HG03469 (cell line): ENCODE data around the gene HSFX3.
A peak's percentile ranks its signal among the peaks of the same experiment; 100 is the strongest.
"Not testable (repeated sequence)": the region's sequence is repeated elsewhere in the genome, so short reads cannot be mapped to it uniquely, and the experiment has no call there.

ENCODE experiments used
- ATAC-seq: cut with Tn5 transposase; IDR thresholded peaks from one replicate; pipeline ENCODE4 v1.9.1; 2021; ENCODE audit warnings: mild to moderate bottlenecking, moderate library complexity, moderate number of reproducible peaks; ENCODE audit not compliant: unreplicated experiment

The HSFX3 gene, protein sequence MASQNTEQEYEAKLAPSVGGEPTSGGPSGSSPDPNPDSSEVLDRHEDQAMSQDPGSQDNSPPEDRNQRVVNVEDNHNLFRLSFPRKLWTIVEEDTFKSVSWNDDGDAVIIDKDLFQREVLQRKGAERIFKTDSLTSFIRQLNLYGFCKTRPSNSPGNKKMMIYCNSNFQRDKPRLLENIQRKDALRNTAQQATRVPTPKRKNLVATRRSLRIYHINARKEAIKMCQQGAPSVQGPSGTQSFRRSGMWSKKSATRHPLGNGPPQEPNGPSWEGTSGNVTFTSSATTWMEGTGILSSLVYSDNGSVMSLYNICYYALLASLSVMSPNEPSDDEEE

DNA sequence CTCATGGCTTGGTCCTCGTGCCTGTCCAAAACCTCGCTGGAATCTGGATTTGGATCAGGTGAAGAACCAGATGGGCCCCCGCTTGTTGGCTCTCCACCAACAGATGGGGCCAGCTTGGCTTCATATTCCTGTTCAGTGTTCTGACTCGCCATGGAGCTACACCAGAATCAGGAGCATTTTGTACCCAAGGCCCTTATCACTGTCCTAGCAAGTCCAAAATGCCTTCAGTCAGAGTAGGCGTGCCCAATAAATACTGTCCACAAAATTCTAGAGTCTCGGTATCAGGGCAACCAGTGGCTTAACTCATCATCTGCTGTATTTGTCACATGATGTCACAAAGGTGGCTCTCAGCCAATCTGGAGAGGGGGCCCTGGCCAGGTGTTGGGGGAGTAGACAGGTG is at the start of gene HSFX3:
TSS of gene HSFX3 (minus strand) at position 224 of the 400 bp plus-strand sequence. CDS start at position 152, 72 bp downstream.
- ATAC-seq: not testable (repeated sequence)

DNA sequence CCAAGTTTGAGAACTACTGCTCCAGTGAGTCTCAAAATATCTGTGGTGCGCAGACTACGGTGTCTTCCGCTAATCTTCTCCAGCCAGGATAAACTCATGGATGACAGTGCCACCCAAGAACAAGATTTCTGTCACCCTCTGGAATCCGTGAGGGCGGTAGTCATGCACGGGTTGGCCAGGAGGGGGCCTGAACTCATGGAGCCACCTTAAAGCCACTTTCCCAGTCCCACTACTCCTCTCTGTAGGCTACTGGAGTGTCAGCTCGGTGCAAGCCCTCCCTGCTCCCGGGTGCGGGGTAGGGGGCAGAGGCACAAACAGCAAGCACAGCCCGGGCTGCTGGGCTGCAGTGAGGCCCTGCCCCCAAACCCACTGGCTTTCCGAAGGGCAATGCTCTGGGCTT is 48.9 kb upstream of the HSFX3 start:
- not testable (repeated sequence) for ATAC-seq

DNA sequence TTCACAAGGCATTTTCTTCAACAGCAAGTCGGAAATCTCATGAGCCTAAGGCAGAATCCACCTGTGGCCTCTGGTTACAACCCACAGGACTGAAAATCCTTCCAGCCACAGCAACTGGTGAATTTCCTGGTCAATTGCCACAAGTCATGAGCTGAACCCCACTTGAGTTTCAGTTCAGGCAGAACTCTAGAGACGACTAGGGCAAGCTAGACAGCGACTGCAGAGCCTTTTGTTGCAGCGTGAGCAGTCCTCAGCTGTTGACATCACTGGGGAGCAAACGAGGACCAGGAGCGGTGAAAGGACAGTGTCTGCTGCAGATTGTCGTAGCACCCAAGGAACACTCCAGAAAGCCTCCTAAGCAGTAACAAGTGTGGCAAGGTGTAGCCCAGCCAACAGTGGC is 46.2 kb upstream of the HSFX3 start:
- ATAC-seq: not testable (repeated sequence)

DNA sequence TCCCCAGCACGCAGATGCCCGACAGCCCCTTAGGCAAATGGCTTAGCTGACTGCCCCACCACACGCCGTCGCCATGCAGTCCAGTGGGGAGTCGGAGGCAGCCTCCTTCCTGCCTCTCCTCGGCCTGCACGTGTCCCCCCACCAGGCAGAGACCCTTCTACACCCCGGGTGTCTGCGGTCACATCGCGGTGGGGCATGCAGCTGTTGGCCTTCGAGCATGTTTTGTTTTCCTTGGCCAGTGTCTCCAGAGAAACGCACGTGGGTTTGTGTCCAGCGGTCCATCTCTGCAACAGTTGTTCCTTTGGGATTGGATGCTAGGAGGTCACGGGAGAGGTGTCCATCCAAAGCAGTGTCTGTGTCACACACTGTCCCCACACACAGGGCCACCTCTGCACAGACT is 45.5 kb upstream of the HSFX3 start, which contains the start of gene HSFX2:
TSS of gene HSFX2 (minus strand) at position 101 of the 400 bp plus-strand sequence. CDS start 614 bp downstream, outside the sequence.
- not testable (repeated sequence) for ATAC-seq

DNA sequence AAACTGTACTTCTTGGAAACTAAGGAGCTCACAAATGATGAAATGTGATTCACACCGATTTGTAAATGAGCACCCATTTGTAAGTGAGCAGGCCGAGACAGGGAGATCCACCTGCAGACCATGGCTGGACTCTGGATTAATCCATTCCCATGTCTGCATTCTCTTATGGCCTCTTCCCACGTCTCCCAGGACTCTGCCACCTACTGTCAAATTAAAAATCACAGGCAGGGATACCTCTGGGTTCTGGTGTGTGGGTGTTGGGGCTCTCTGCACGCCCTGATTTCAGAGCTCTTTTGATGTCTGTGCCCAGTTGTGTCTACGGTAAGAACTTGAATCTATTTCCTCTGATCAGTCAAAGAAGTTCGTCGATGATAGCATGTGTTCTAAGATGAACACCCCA is 41.3 kb upstream of the HSFX3 start:
- not testable (repeated sequence) for ATAC-seq

DNA sequence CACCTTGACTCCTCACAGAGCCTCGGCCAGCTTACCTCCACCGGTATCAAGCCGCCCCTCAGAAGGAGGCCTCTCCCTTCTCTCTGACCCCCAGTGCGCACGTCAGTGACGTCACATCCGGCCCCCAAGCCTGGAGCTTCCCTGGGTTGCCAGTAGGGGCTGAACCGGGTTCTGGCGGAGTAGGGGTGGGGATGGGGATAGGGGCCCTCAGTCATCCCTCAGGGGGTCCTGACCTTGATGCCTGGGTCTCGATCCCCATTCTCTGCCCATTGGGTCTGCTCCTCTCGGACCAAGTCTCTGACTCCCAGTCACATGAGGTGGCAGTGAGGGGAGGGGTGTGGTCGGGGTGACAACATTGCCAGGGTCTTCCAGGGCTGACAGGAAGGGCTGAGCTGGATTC is 37.6 kb upstream of the HSFX3 start, which contains the start of gene MAGEA9B:
TSS of gene MAGEA9B (minus strand) at position 101 of the 400 bp plus-strand sequence. CDS start 4,280 bp downstream, outside the sequence.
- ATAC-seq: not testable (repeated sequence)

DNA sequence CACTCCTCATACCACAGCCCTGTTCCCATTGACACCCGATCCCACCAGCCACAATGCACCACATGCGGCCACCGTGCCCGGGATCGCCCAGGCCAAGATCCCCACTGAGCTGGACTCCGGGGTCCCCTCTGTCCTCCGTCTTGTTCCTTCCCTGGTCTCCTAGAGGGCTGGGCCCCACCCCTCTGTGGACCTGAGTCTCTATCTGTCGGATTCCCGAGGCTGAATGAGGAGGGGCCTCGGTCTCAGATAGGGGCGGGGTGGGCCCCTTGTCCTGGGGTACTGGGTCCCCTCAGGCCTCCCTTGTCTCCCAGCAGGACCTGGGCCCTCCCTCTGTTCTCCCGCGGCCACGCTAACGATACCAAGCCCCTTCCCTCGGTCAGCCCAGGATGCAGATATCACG is 35.9 kb upstream of the HSFX3 start:
- ATAC-seq: not testable (repeated sequence)

DNA sequence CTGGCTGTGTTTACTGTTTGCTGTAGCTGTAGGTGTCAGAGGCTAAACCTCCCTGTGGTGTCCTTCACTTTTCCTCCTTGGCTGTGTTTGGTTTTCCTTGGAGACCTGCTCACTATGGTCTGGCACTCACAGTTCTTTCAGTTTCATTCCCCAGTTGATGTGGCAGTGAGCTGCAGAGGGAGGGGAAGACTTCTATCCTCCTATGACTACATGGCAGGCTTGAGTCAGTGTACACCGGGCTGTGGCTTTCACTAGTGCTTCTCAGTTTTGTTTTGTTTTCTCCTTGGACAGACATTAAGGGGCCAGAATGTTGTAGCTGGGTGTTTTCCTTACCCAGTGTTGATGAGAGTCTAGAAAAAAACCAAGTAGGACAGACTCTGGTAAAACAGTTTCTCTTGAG is 23.7 kb upstream of the HSFX3 start:
- peak; percentile 100 for ATAC-seq

DNA sequence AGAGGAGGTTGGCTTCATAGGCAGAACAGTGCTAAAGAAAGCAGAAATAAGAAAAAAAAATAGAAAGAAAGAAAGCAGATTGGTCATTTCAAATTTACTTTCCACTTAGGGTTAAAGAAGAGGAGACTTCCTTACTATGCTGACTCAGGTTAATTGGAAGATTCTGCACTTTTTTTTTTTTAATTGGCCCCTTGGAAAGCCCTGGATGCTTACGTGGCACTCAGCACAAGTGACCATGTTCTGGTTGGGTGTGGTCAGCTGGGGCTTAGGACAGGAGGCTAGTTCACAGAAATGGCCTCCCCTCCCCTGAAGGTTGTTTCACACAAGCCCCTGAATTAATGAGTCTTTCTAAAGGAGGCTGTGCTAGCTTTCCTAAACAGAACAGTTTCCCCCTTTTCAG is 23.0 kb upstream of the HSFX3 start:
- no peak for ATAC-seq

DNA sequence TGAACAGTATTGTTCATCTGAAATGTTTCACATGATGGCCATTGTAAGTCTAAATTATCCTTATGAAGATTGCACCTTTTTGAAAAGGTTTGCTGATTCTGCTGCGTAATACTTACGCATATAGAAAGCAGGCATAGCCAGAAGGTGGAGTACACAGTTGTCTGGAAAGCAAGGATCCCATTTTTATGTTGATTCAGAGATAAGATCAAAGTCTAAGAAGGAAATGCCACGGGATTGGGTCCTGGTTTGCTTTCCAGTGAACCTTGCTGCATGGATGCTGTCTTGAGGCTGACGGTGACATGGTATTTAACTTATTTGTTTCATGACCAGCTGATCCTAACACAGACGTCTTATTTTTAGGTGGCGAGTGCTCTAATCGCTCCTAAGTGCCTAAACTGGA is 22.0 kb upstream of the HSFX3 start:
- ATAC-seq: no peak

DNA sequence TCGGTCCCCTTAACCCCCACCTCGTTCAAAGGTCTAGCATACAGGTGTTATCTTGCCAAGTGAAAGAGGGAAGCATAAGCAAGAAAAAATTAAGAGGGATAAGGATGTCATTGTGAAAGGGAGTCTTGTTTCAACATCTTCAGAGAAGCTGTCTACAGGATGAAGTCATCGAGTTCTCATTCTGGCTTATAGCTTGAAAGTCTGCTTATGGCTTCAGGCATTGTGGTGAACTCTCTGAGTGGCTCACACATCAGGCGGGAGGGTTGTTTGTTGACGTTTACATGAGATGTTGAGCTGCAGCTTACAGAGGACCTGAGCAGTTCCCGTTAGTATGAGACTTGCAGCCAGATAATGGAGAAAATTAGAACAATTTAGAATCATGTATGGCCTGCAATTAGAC is 20.9 kb upstream of the HSFX3 start:
- ATAC-seq: no peak

DNA sequence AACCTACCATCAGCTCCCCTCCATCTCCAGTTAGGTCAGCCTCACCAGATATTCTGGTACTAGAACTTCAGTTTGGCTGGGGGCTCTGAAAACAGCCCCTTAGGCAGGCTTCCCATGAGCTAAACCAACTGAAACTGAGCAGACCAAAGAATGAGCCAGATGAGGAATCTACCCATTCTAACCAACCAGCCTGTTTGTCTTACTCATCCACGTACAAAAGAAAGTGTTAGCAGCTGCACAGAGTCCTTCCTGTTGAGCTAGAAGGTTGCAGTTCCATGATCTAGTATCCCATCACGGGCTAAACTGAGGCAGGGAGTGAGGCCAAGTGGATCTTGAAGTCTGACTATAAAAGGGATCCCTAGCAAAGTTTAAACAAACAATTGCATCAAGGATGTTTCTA is 20.0 kb upstream of the HSFX3 start:
- no peak for ATAC-seq

DNA sequence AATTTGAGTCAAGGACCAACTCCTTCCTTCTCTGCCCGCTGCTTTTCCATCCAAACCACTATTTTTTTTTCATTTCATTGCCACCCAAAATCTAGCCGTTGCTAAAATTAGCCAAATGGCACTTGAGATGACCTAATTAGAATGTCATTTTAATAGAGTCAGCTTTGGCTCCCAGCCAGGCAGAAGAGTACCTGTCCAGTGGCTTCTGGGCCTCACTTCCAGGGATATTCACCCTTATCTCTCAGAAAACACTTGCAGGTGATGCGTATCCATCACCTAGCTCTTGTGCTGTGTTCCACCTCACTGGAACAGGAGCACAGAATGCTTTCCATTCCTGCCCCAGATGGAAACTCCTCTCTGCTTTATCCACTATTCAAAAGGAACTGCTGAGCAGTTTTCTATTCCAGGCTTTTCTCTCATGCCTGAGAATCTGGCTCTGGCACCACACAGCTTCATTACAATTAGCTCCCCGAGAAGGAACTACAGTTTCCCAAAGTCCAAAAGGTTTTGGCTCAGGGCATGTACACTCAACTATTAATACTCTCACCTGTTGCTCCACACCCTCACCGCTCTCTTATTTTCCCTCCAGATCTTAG is 19.1 kb upstream of the HSFX3 start:
- ATAC-seq: no peak

DNA sequence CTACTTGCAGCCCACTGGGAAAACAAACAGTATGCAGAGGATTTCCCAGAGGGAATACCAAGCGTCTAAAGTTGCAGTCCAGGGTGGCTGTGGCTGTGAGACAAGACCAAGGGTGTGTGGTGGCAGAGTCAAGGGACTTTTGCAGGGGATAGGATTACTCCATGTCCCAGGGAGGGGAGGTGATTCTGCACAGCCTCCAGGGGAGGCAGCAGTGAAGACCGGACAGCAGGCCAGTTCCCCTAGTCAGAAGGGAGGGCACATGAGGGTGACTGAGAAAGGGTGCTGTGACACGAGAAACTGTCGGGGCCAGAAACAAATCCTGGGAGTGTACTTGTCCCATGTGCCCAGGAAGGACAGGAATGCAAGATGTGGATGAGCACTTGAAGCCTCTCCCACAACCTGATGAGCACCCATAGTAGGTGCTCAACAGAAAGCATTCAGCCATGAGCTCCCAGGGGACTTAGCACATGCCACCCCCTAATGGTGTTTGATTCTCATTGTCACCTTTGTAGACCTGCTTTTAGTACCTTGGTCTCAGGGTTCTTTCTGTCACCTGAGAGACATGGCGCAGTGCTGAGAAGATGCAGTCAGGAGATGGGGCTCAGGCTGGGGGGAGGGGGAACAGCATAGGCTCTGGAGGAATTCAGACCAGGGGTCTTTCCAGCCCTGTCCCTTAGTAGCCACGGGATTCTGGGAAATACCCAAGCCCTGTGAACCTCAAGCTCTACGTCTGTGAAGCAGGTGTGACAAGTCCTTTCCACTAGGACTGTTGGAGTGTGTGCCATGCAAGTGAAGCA is 18.1 kb upstream of the HSFX3 start:
- no peak for ATAC-seq

DNA sequence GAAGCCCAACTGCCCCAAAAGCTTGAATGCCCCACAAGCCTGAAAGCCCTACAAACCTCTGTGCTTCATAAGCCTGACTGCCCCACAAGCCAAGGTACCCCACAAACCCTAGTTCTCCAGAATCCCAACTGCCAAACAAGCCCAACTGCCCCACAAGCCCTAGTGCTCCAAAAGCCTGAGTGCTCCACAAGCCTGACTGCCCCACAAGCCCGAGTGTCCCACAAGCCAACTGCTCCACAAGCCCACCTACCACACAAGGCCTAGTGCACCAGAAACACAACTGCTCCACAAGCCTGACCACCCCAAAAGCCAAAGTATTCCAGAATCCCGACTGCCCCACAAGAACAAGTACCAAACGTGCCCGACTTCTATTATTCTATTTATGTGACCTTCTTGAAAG is 13.6 kb upstream of the HSFX3 start:
- no peak for ATAC-seq

DNA sequence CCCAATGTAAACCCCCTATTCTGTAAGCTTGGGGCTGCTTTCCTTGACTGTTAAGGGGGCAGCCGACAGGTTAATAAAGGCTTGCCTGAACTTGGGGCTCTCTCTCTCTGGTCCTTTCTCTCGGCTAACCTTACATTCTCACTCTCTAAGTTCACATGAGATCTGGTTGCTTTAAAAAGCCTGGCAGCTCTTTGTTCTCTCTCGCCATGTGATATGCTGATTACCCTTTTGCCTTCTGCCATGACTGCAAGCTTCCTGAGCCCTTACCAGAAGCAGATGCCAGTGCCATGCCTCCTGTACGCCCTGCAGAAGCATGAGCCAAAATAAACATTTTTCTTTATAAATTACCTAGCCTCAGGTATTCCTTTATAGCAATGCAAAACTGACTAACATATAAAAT is 5.5 kb upstream of the HSFX3 start:
- ATAC-seq: not testable (repeated sequence)

DNA sequence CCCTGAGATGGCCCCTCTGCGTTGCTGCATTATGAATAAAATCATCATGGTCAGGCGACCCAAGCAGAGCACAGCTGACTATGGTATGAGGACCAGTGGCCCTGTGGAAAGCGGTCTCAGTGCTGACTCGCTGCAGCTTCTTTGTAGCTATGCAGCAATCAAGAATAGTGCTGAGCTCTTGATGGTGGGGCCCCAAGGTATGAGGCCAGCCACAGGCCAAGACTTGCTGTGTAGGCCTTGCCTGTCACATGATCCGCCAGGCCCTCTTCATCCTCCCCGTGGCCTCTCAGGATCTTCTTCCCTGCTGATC is 2.2 kb upstream of the HSFX3 start:
- ATAC-seq: not testable (repeated sequence)

DNA sequence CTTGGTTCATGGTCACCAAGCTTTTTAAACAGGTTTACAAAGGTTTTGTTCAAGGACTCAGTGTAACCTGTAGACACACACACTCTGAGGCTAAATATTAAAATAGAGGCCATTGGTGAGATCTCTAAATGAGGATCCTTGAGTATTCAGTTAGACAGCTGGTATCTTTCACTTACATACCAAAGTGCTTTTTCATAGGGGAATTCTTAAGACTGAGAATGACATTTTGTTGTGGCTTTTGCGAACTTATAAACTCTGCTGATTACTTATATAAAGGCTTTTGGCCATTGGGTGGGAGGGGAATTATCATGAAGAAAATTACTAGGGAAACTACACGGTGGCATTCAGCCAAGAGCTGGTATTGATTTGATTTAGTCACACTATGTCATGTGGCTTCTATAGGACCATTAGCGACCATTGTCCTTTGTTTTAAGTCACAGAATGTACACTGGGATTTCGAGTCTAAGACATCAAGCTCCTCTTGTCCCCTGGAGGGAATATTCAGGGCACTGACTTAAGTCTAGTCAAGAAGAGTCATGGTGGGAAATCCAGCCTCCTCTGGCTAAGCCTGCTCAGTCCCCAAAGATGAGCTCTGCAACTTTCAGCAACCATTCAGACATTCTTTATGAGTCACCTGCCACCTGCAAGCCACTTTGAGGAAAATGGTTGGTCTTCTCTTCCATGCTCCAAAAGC is 1.7 kb upstream of the HSFX3 start:
- ATAC-seq: not testable (repeated sequence)

DNA sequence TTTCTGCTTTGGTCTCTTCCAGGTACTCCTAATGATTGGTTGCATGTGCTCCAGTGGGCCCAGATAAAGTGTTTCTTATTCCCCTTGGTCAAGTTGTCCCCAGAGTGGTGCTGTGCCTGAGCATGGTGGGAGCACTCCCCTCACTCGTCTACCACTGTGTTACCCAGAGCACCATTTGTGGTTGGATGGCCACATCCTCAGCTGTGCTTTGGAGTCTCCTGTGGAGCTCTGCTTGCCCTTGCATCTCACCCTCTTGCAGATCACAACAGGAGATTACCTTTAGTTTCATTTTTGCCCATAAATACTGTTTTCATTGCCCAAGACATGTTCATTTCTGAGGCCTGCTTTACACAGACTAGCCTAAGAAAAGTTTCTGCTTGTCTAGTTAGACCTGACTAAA is 730 bp upstream of the HSFX3 start:
- not testable (repeated sequence) for ATAC-seq

DNA sequence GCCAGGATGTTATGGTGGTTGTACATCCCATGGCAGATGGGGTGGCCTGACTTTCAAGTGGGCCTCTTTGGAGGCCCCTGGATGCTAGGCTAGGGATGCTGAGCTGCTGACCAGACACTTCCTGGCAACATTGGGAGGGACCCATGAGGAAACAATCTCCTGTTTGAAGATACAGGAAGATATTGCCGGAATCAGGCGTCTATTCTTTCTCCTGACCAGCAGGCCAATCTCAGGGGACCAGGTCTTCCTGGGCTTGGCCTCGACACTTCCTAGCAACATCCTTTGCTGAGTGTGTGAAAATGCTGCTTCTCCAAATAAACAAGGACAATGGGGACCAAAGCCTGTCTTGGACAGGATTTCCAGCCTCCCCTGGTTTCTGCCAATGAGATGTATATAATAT is 1.9 kb downstream of the HSFX3 start:
- ATAC-seq: not testable (repeated sequence)

DNA sequence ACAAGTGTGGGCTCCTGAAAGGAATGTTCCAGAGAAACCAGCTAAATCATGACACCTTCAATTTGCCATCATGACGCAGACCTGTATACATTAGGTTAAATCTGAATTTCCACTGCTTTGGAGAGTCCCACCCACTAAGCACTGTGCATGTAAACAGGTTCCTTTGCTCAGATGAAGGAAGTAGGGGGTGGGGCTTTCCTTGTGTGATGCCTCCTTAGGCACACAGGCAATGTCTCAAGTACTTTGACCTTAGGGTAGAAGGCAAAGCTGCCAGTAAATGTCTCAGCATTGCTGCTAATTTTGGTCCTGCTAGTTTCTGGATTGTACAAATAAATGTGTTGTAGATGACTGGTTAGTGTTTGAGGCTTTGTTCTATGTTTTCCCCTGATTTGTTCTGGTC is 2.8 kb downstream of the HSFX3 start:
- not testable (repeated sequence) for ATAC-seq
